ENCODE measurements around the gene HJURP. TPM values are rescaled to one million over a fixed set of nuclear protein-coding genes. Genes with fewer than 3 reads are reported as not detected.

Gene HJURP
- total RNA-seq, 1 donor from 2014 or later = 109 TPM

DNA sequence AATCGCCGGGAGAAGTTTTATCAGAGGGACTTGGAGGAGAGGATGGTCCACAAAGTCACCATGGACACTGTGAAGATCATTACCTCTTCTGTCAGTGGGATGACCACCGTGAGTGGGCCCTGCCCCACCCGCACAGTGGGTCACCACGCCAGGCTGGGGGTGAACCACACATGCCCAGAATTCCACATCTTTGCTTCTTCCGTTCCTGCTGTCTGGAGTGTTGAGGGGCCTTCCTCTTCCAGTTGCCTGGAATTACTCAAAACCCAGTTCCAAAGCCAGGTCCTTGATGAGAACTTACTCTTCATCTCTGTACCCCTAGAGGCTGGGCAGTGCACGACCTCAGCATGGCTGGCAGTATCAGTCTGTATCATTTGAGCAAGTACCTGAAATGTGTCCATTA, 54.1 kb downstream of the HJURP start:
- Histone ChIP-seq H3K9me3 (ENCODE audit: low read depth) (no peaks in the 10 kb centered on the region), H2AFZ (replicated peaks) (no peak overlapping the region), H3K4me3 (no peak overlapping the region), H3K36me3 (no peaks in the 10 kb centered on the region), H3K27me3 (no peaks in the 10 kb centered on the region), H4K20me1 (ENCODE audit: low read depth) (no peaks in the 10 kb centered on the region), H3K27ac (no peak overlapping the region), H3K79me2 (ENCODE audit: low read depth) (no peaks in the 10 kb centered on the region), H3K4me2 (no peak overlapping the region), H3F3A (ENCODE audit: low read depth) (no peaks in the 10 kb centered on the region), H3K9ac (no peak overlapping the region), H3K4me1 (no peaks in the 10 kb centered on the region)
- TF ChIP-seq EZH2 (IDR thresholded peaks at IDR 0.05) = no peak
- TF ChIP-seq EZH2phosphoT487 (IDR thresholded peaks at IDR 0.05) = no peak
- TF ChIP-seq, protein P1, sequence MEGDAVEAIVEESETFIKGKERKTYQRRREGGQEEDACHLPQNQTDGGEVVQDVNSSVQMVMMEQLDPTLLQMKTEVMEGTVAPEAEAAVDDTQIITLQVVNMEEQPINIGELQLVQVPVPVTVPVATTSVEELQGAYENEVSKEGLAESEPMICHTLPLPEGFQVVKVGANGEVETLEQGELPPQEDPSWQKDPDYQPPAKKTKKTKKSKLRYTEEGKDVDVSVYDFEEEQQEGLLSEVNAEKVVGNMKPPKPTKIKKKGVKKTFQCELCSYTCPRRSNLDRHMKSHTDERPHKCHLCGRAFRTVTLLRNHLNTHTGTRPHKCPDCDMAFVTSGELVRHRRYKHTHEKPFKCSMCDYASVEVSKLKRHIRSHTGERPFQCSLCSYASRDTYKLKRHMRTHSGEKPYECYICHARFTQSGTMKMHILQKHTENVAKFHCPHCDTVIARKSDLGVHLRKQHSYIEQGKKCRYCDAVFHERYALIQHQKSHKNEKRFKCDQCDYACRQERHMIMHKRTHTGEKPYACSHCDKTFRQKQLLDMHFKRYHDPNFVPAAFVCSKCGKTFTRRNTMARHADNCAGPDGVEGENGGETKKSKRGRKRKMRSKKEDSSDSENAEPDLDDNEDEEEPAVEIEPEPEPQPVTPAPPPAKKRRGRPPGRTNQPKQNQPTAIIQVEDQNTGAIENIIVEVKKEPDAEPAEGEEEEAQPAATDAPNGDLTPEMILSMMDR (IDR thresholded peaks at IDR 0.05) = no peak
- H3K4me1 Mint-ChIP-seq = no peaks in the 10 kb centered on the region
- no peaks in the 10 kb centered on the region for H3K36me3 Mint-ChIP-seq
- no peak overlapping the region for H3K27ac Mint-ChIP-seq
- peaks cover 4% of the 10 kb centered on the region for H3K27me3 Mint-ChIP-seq (ENCODE audit: insufficient read depth, low read depth)
- H3K4me3 Mint-ChIP-seq = no peak overlapping the region
- no peak for DNase-seq (ENCODE audit: low spot score)
- H3K9me3 Mint-ChIP-seq = peaks cover 16% of the 10 kb centered on the region

DNA sequence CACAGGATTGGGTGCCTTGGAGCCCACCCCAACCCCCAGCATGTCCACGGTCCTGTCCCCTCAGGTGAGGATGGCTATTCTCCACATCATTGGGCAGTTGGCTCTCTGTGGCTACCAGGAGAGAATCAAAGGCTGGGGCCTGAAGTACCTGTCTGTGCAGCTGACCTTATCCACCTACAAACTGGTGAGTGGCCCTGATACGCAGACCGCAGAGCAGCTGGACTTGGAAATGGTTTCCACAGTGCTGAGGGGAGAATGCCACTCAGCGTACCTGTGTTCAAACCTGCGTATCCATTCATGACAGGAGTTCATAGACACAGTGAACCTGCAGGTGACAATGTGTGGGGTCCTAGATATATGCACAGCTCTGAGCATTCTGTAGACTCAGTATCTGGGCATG, 54.6 kb downstream of the HJURP start:
- Mint-ChIP-seq H3K36me3 (no peaks in the 10 kb centered on the region), H3K4me3 (no peak overlapping the region), H3K27me3 (ENCODE audit: insufficient read depth, low read depth) (peaks cover 4% of the 10 kb centered on the region), H3K27ac (no peak overlapping the region), H3K4me1 (no peaks in the 10 kb centered on the region), H3K9me3 (peaks cover 16% of the 10 kb centered on the region)
- Histone ChIP-seq H3F3A (ENCODE audit: low read depth) (no peaks in the 10 kb centered on the region), H3K27me3 (no peaks in the 10 kb centered on the region), H3K36me3 (no peaks in the 10 kb centered on the region), H3K4me2 (no peak overlapping the region), H3K9me3 (ENCODE audit: low read depth) (no peaks in the 10 kb centered on the region), H3K4me3 (no peak overlapping the region), H3K27ac (no peak overlapping the region), H3K9ac (no peak overlapping the region), H4K20me1 (ENCODE audit: low read depth) (no peaks in the 10 kb centered on the region), H2AFZ (replicated peaks) (no peak overlapping the region), H3K4me1 (no peaks in the 10 kb centered on the region), H3K79me2 (ENCODE audit: low read depth) (no peaks in the 10 kb centered on the region)
- no peak for TF ChIP-seq EZH2phosphoT487 (IDR thresholded peaks at IDR 0.05)
- no peak for TF ChIP-seq EZH2 (IDR thresholded peaks at IDR 0.05)
- TF ChIP-seq, protein P1 (IDR thresholded peaks at IDR 0.05) = no peak
- DNase-seq (ENCODE audit: low spot score) = no peak

- H3F3A ChIP-seq (ENCODE audit: low read depth) = no peaks in the 10 kb centered on the region
- no peak overlapping the region for H2AFZ ChIP-seq (replicated peaks)
- H3K79me2 ChIP-seq (ENCODE audit: low read depth) = no peaks in the 10 kb centered on the region
- no peaks in the 10 kb centered on the region for H3K4me1 Mint-ChIP-seq
- peaks cover 14% of the 10 kb centered on the region for H3K9me3 Mint-ChIP-seq
- H3K9me3 ChIP-seq (ENCODE audit: low read depth) = no peaks in the 10 kb centered on the region
- H3K27ac Mint-ChIP-seq = no peak overlapping the region
- no peak overlapping the region for H3K27ac ChIP-seq
- no peak for DNase-seq (ENCODE audit: low spot score)
- no peaks in the 10 kb centered on the region for H3K36me3 Mint-ChIP-seq
- no peaks in the 10 kb centered on the region for H3K27me3 ChIP-seq
- no peak overlapping the region for H3K4me3 ChIP-seq
- no peak overlapping the region for H3K9ac ChIP-seq
- no peaks in the 10 kb centered on the region for H4K20me1 ChIP-seq (ENCODE audit: low read depth)
- TF ChIP-seq, protein P1 (IDR thresholded peaks at IDR 0.05) = no peak
- TF ChIP-seq EZH2phosphoT487 (IDR thresholded peaks at IDR 0.05) = no peak
- no peak for TF ChIP-seq EZH2 (IDR thresholded peaks at IDR 0.05)
- no peaks in the 10 kb centered on the region for H3K36me3 ChIP-seq
- H3K4me3 Mint-ChIP-seq = no peak overlapping the region
- H3K4me2 ChIP-seq = no peak overlapping the region
- H3K27me3 Mint-ChIP-seq (ENCODE audit: insufficient read depth, low read depth) = peaks cover 3% of the 10 kb centered on the region
- H3K4me1 ChIP-seq = no peaks in the 10 kb centered on the region
Measured at GRCh38 chr2:233799087-233799665, 55.2 kb downstream of the HJURP start.

Measured in neural progenitor cell (in vitro differentiated cells).